LNCaP clone FGC (cell line): ENCODE measurements around the gene SLC23A2.
A peak's percentile ranks its signal among the peaks of the same experiment; 100 is the strongest.

Experiments used
- DNase-seq: peaks from one replicate; pipeline ENCODE4 v3.0.0-alpha.2; 2011; ENCODE audit warnings: low read depth
- H3K4me3 ChIP-seq: 2 replicates; pipeline ENCODE4 v1.5.1; 2011; ENCODE audit warnings: mild to moderate bottlenecking, low read depth, low read length, control low read depth
- CTCF ChIP-seq: IDR thresholded peaks from 2 replicates; pipeline ENCODE4 v1.5.1; 2012; ENCODE audit warnings: mild to moderate bottlenecking; ENCODE audit not compliant: control insufficient read depth, insufficient read depth; ENCODE audit errors: extremely low read depth

SLC23A2 gene

GRCh38 chr20:4856022-4856755 is 145.1 kb downstream of the SLC23A2 start:
- TF ChIP-seq CTCF: no peak
- H3K4me3 ChIP-seq: no peak overlapping the region
- no peak for DNase-seq

DNA sequence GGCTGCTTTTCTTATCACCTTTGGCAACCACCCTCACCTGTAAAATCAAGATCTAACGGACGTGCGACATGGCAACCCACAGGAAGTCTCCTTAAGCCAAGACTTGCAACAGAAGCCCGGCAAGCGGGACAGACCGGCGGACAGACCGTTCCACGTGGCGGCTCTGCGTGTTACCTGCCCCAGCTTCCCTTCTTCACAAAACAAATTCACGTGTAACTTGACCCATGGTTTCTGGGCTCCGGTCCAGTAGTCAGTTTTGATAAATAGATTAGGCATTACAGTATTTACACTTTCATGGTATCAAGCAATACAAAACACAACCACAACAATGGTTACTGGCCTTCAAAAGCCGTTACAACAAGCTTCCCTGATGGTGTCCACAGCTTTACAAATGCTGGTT is 145.8 kb downstream of the SLC23A2 start:
- DNase-seq: peak; percentile 76
- no peak for TF ChIP-seq CTCF

GRCh38 chr20:4855097-4855496 is 146.2 kb downstream of the SLC23A2 start:
- no peak for DNase-seq
- H3K4me3 ChIP-seq: no peak overlapping the region
- TF ChIP-seq CTCF: no peak

More for the DNA sequence above, 145.8 kb downstream of the SLC23A2 start:
- no peak overlapping the region for H3K4me3 ChIP-seq

DNA sequence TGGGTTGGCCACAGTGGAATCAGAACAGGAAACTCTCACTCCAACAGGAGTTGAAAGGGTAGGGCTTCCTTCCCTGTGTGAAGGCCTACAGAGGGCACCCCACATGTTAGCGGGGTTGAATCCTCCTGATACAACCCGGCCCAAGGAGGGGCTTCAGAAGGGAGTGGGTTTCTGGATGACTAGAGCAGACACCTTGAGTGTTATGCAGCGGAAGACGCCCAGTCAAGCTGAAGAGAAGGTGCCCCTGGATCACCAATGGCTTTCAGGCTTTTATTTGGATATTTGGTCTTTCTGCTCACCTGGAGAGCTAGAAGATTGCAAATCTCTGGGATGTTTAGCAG is 146.8 kb downstream of the SLC23A2 start:
- no peak for DNase-seq
- H3K4me3 ChIP-seq: no peak overlapping the region

DNA sequence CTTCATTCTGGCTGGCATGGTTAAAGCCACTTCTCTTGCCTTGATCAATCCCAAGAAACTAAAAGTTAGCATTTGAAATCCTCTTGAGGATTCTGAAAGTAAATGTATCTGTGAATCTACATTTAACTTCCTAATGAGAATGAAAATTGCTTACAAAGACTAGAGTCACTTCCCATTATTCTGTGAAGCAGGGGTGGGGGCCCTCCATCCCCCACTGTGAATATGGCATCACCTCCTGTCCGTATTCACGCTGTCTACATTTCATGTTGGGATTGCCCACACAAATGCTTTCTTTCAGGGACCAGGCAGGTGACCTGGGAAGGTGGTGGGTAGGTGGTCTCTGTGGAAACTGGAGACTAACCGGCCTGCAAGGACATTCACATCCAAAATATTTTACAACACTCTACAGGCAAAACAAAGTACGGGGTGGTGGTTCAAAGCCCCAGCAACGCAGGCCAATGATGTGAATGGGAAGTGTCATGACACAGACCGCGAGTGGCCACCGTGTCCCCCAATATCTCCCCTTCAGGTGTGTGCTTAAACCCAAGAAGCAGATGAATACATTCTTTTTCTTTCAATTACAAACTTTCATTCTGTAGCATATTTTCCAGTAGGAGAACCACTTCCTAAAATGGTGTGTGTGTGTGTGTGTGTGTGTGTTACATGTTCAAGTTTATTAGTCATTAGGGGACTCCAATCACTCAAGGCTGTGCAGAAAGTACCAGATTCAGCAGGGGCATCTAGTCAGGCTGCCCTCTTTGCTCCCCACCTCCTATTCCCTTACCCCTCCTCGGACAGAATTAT is 147.4 kb downstream of the SLC23A2 start:
- no peak for DNase-seq
- TF ChIP-seq CTCF: no peak
- no peak overlapping the region for H3K4me3 ChIP-seq

More for the DNA sequence above, 146.8 kb downstream of the SLC23A2 start:
- TF ChIP-seq CTCF: no peak

DNA sequence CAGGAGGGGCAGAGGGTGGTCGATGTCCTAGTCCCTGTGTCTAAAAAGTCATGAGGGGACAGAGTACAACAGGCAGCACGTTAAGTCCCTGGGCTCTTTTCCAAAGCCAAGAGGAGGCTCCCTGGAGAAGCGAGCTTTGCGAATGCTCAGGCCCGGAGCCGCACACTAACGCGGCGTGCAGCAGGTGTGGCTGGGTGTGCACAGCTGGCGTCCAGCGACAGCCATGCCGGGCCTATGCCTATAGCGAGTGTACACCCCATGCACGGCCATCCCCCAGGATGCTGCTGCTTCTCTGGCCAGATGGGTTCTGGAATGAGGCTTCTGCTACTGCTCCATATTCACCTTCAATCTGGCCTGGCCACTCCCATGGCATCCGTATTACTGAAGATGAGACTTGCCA is 148.3 kb downstream of the SLC23A2 start:
- no peak for DNase-seq
- TF ChIP-seq CTCF: no peak
- H3K4me3 ChIP-seq: no peak overlapping the region
